ENCODE results near the gene DNAJC7.

DNA sequence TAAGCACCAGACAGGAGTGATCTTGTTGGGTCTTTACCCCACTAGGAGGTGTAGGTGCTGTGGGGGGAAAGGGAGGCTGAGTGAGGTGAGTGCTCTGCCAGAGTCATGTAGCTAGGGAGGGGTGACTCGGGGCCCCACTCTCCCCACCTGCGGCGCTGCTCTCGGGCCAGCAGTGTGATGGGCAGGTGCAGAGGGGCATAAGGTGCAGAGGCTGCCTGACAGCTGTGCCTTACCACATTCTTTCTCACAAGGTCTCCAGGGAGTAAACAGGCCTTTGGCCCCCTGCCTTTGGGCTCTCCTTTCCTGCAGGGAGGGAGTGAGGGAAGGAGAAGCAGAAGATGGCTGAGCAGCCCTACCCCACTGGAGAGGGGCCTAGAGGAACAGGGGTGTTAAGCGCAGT is 55.1 kb downstream of the DNAJC7 start:
- TF ChIP-seq, protein P1, sequence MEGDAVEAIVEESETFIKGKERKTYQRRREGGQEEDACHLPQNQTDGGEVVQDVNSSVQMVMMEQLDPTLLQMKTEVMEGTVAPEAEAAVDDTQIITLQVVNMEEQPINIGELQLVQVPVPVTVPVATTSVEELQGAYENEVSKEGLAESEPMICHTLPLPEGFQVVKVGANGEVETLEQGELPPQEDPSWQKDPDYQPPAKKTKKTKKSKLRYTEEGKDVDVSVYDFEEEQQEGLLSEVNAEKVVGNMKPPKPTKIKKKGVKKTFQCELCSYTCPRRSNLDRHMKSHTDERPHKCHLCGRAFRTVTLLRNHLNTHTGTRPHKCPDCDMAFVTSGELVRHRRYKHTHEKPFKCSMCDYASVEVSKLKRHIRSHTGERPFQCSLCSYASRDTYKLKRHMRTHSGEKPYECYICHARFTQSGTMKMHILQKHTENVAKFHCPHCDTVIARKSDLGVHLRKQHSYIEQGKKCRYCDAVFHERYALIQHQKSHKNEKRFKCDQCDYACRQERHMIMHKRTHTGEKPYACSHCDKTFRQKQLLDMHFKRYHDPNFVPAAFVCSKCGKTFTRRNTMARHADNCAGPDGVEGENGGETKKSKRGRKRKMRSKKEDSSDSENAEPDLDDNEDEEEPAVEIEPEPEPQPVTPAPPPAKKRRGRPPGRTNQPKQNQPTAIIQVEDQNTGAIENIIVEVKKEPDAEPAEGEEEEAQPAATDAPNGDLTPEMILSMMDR (IDR thresholded peaks at IDR 0.05), result no peak
- no peak for TF ChIP-seq POLR2A (IDR thresholded peaks at IDR 0.05)
